ENCODE measurements around the gene SLC26A5. TPM values are rescaled to one million over a fixed set of nuclear protein-coding genes. Genes with fewer than 3 reads are reported as not detected.

SLC26A5 gene
- polyA plus RNA-seq, 2 donors: 0.01 to 0.06 TPM

DNA sequence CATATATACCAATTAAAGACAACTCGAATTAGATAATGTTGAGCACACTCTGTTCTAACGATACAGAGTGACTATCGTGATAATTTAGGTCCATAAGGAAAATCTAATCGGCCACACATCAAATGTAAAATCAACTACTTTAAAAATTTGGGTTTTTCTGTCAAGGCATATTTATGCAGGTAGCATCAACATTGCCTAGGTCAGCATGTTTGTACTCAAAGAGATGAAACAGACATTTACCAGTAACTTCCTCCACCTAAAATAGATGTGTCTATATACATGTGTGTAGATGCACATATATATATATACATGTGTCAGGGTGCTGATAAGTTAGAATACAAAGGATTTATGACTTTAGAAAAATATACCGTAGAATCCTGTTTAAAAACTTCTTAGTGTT, 76.6 kb downstream of the SLC26A5 start:
- Histone ChIP-seq H3K4me3 (ENCODE audit: low read depth in 1 of 2, low read length in 2 of 2) (no peak overlapping the region), H3K27me3 (ENCODE audit: control insufficient read depth in 1 of 2, insufficient read depth in 2 of 2, low read length in 2 of 2) (no peaks in the 10 kb centered on the region), H3K9me3 (ENCODE audit: control insufficient read depth in 2 of 2, insufficient read depth in 1 of 2, low read depth in 1 of 2, low read length in 1 of 2) (no peaks in the 10 kb centered on the region), H3K36me3 (ENCODE audit: control insufficient read depth in 2 of 2, insufficient read depth in 2 of 2, low read length in 1 of 2) (peaks cover 6 to 12% of the 10 kb centered on the region in 2 donors), H3K27ac (ENCODE audit: low read depth in 2 of 2, low read length in 1 of 2) (no peak overlapping the region), H3K4me1 (ENCODE audit: control insufficient read depth in 2 of 2, insufficient read depth in 2 of 2, low read length in 1 of 2) (no peaks in the 10 kb centered on the region)
- 95% methylated on average over 5 of the region's 5 CpGs for WGBS, 2 donors

GRCh38 chr7:103349805-103350204, 96.2 kb downstream of the SLC26A5 start:
- no peaks in the 10 kb centered on the region for H3K27me3 ChIP-seq (ENCODE audit: control insufficient read depth in 1 of 2, insufficient read depth in 2 of 2, low read length in 2 of 2)
- peaks cover 0 to 3% of the 10 kb centered on the region in 2 donors for H3K4me1 ChIP-seq (ENCODE audit: control insufficient read depth in 2 of 2, insufficient read depth in 2 of 2, low read length in 1 of 2)
- no peak overlapping the region for H3K27ac ChIP-seq (ENCODE audit: low read depth in 2 of 2, low read length in 1 of 2)
- H3K36me3 ChIP-seq (ENCODE audit: control insufficient read depth in 2 of 2, insufficient read depth in 2 of 2, low read length in 1 of 2): peaks cover 0 to 5% of the 10 kb centered on the region in 2 donors
- H3K4me3 ChIP-seq (ENCODE audit: low read depth in 1 of 2, low read length in 2 of 2): no peak overlapping the region
- WGBS, 2 donors: 49 to 57% methylated on average over 1 of the region's 1 CpG
- H3K9me3 ChIP-seq (ENCODE audit: control insufficient read depth in 2 of 2, insufficient read depth in 1 of 2, low read depth in 1 of 2, low read length in 1 of 2): no peaks in the 10 kb centered on the region

GRCh38 chr7:103348959-103349358, 97.0 kb downstream of the SLC26A5 start:
- Histone ChIP-seq H3K27ac (ENCODE audit: low read depth in 2 of 2, low read length in 1 of 2) (no peak overlapping the region), H3K4me3 (ENCODE audit: low read depth in 1 of 2, low read length in 2 of 2) (peak overlapping the region in 1 of 2 donors; percentile 95), H3K27me3 (ENCODE audit: control insufficient read depth in 1 of 2, insufficient read depth in 2 of 2, low read length in 2 of 2) (no peaks in the 10 kb centered on the region), H3K9me3 (ENCODE audit: control insufficient read depth in 2 of 2, insufficient read depth in 1 of 2, low read depth in 1 of 2, low read length in 1 of 2) (no peaks in the 10 kb centered on the region), H3K36me3 (ENCODE audit: control insufficient read depth in 2 of 2, insufficient read depth in 2 of 2, low read length in 1 of 2) (peaks cover 0 to 2% of the 10 kb centered on the region in 2 donors), H3K4me1 (ENCODE audit: control insufficient read depth in 2 of 2, insufficient read depth in 2 of 2, low read length in 1 of 2) (peaks cover 0 to 3% of the 10 kb centered on the region in 2 donors)
- WGBS, 2 donors: 24 to 29% methylated on average over 2 of the region's 2 CpGs

- H3K4me3 ChIP-seq (ENCODE audit: low read depth in 1 of 2, low read length in 2 of 2): peak overlapping the region; percentile 16 to 95
- H3K27ac ChIP-seq (ENCODE audit: low read depth in 2 of 2, low read length in 1 of 2): peak overlapping the region in 1 of 2 donors; percentile 3
- peaks cover 0 to 3% of the 10 kb centered on the region in 2 donors for H3K4me1 ChIP-seq (ENCODE audit: control insufficient read depth in 2 of 2, insufficient read depth in 2 of 2, low read length in 1 of 2)
- H3K36me3 ChIP-seq (ENCODE audit: control insufficient read depth in 2 of 2, insufficient read depth in 2 of 2, low read length in 1 of 2): peaks cover 0 to 2% of the 10 kb centered on the region in 2 donors
- 10 to 21% methylated on average over 13 of the region's 13 CpGs for WGBS, 2 donors
- no peaks in the 10 kb centered on the region for H3K27me3 ChIP-seq (ENCODE audit: control insufficient read depth in 1 of 2, insufficient read depth in 2 of 2, low read length in 2 of 2)
- H3K9me3 ChIP-seq (ENCODE audit: control insufficient read depth in 2 of 2, insufficient read depth in 1 of 2, low read depth in 1 of 2, low read length in 1 of 2): no peaks in the 10 kb centered on the region
Observed at GRCh38 chr7:103348452-103348851, 97.6 kb downstream of the SLC26A5 start.

DNA sequence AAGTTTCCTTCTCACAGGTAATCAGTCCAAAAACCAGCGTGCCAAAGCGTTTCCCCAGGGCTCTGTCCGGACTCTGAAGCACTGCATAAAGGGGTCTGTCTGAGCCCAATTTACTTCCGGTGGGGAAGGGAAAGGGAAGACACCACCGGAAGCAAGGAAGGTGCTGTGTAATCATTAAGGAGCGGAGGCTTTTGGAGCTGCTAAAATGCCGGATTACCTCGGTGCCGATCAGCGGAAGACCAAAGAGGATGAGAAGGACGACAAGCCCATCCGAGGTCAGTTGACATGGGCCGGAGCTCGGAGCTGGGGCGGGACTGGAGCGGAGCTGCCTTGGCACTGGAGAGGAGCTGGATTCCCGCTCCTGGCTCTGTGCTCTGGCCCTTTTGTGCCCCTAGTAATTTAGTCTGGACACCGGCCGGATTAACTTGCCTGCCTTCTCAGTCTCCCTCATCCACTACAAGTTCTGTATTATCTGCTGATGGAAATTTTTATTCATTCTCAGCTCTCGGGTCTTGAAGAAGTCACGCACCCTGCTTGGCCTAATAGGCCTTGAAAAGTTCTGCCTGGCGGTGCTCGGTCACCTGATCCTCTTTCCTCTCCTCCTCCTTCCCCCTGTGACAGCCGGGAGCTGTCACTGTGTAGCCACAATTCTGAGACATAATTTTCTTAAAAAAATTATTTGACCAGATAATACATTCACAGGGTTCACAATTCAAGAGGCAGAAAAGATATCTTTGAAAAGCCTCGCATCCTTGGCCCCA, 98.3 kb downstream of the SLC26A5 start, which contains the start of gene PSMC2:
PSMC2 (plus strand) TSS at position 137 of the 761 bp plus-strand sequence; CDS start at position 206, 69 bp downstream.
- Histone ChIP-seq H3K27me3 (ENCODE audit: control insufficient read depth in 1 of 2, insufficient read depth in 2 of 2, low read length in 2 of 2) (no peaks in the 10 kb centered on the region), H3K4me3 (ENCODE audit: low read depth in 1 of 2, low read length in 2 of 2) (peak within 1 kb of the TSS; percentile 79 to 95), H3K36me3 (ENCODE audit: control insufficient read depth in 2 of 2, insufficient read depth in 2 of 2, low read length in 1 of 2) (peaks cover 0 to 2% of the 10 kb centered on the region in 2 donors), H3K27ac (ENCODE audit: low read depth in 2 of 2, low read length in 1 of 2) (peak within 1 kb of the TSS; percentile 84 to 94), H3K4me1 (ENCODE audit: control insufficient read depth in 2 of 2, insufficient read depth in 2 of 2, low read length in 1 of 2) (peaks cover 0 to 3% of the 10 kb centered on the region in 2 donors), H3K9me3 (ENCODE audit: control insufficient read depth in 2 of 2, insufficient read depth in 1 of 2, low read depth in 1 of 2, low read length in 1 of 2) (no peaks in the 10 kb centered on the region)
- 0 to 1% methylated on average over 25 of the region's 25 CpGs for whole genome bisulfite sequencing, 2 donors

GRCh38 chr7:103346396-103346795, 99.6 kb downstream of the SLC26A5 start:
- Histone ChIP-seq H3K4me3 (ENCODE audit: low read depth in 1 of 2, low read length in 2 of 2) (no peak overlapping the region), H3K27ac (ENCODE audit: low read depth in 2 of 2, low read length in 1 of 2) (no peak overlapping the region), H3K4me1 (ENCODE audit: control insufficient read depth in 2 of 2, insufficient read depth in 2 of 2, low read length in 1 of 2) (peaks cover 0 to 3% of the 10 kb centered on the region in 2 donors), H3K36me3 (ENCODE audit: control insufficient read depth in 2 of 2, insufficient read depth in 2 of 2, low read length in 1 of 2) (no peaks in the 10 kb centered on the region), H3K9me3 (ENCODE audit: control insufficient read depth in 2 of 2, insufficient read depth in 1 of 2, low read depth in 1 of 2, low read length in 1 of 2) (no peaks in the 10 kb centered on the region), H3K27me3 (ENCODE audit: control insufficient read depth in 1 of 2, insufficient read depth in 2 of 2, low read length in 2 of 2) (no peaks in the 10 kb centered on the region)
- WGBS, 2 donors: 95% methylated on average over 5 of the region's 5 CpGs

DNA sequence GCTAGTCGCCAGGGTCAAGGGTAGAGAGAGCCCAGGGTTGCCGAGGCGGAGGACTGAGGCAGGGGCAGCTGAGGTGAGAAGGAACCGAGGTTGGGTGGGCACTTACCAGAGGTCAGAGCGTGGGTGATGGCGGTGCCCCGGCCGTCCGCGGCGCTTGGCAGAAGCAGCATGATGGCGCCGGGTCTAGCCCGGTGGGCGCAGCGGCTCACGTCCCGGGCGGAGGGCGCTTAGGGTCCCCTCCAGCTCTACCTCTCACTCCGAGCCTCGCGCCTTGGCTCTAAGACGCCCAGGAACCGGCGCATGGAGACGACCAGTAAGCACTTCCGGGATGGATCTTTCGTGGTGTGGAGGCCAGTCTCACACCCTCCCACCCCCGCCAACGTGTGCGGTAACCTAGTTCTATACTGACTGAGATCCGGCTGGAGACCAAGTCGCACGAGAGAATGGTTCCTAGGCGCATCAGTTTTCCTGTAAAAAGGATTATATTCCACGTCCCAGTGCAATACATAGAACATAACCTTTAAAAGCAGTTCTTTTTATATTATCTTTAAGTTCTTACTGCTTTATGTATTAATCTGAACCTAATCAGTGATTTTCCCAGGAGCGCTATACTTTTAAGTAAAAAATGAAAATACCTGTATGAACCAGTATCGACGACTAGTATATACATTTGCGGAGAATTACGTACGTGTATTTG, 101.4 kb downstream of the SLC26A5 start, which contains the start of gene DNAJC2:
DNAJC2 (minus strand) TSS at position 315 of the 697 bp plus-strand sequence; CDS start at position 170, 145 bp downstream.
- 7 to 8% methylated on average over 40 to 43 of the region's 43 CpGs for WGBS, 2 donors
- Histone ChIP-seq H3K36me3 (ENCODE audit: control insufficient read depth in 2 of 2, insufficient read depth in 2 of 2, low read length in 1 of 2) (peaks cover 4 to 6% of the 10 kb centered on the region in 2 donors), H3K27me3 (ENCODE audit: control insufficient read depth in 1 of 2, insufficient read depth in 2 of 2, low read length in 2 of 2) (no peaks in the 10 kb centered on the region), H3K4me3 (ENCODE audit: low read depth in 1 of 2, low read length in 2 of 2) (peak within 1 kb of the TSS; percentile 89 to 92), H3K4me1 (ENCODE audit: control insufficient read depth in 2 of 2, insufficient read depth in 2 of 2, low read length in 1 of 2) (peaks cover 0 to 3% of the 10 kb centered on the region in 2 donors), H3K9me3 (ENCODE audit: control insufficient read depth in 2 of 2, insufficient read depth in 1 of 2, low read depth in 1 of 2, low read length in 1 of 2) (no peaks in the 10 kb centered on the region), H3K27ac (ENCODE audit: low read depth in 2 of 2, low read length in 1 of 2) (peak within 1 kb of the TSS; percentile 68 to 87)

GRCh38 chr7:103343758-103344452, 102.1 kb downstream of the SLC26A5 start:
- 1% methylated on average over 26 of the region's 26 CpGs for WGBS, 2 donors
- Histone ChIP-seq H3K4me1 (ENCODE audit: control insufficient read depth in 2 of 2, insufficient read depth in 2 of 2, low read length in 1 of 2) (no peaks in the 10 kb centered on the region), H3K36me3 (ENCODE audit: control insufficient read depth in 2 of 2, insufficient read depth in 2 of 2, low read length in 1 of 2) (peaks cover 4 to 6% of the 10 kb centered on the region in 2 donors), H3K27ac (ENCODE audit: low read depth in 2 of 2, low read length in 1 of 2) (peak overlapping the region; percentile 68 to 87), H3K4me3 (ENCODE audit: low read depth in 1 of 2, low read length in 2 of 2) (peak overlapping the region; percentile 89 to 92), H3K9me3 (ENCODE audit: control insufficient read depth in 2 of 2, insufficient read depth in 1 of 2, low read depth in 1 of 2, low read length in 1 of 2) (no peaks in the 10 kb centered on the region), H3K27me3 (ENCODE audit: control insufficient read depth in 1 of 2, insufficient read depth in 2 of 2, low read length in 2 of 2) (no peaks in the 10 kb centered on the region)

GRCh38 chr7:103343332-103343731, 102.7 kb downstream of the SLC26A5 start:
- no peaks in the 10 kb centered on the region for H3K27me3 ChIP-seq (ENCODE audit: control insufficient read depth in 1 of 2, insufficient read depth in 2 of 2, low read length in 2 of 2)
- H3K9me3 ChIP-seq (ENCODE audit: control insufficient read depth in 2 of 2, insufficient read depth in 1 of 2, low read depth in 1 of 2, low read length in 1 of 2): no peaks in the 10 kb centered on the region
- peak overlapping the region; percentile 89 to 92 for H3K4me3 ChIP-seq (ENCODE audit: low read depth in 1 of 2, low read length in 2 of 2)
- H3K4me1 ChIP-seq (ENCODE audit: control insufficient read depth in 2 of 2, insufficient read depth in 2 of 2, low read length in 1 of 2): no peaks in the 10 kb centered on the region
- H3K27ac ChIP-seq (ENCODE audit: low read depth in 2 of 2, low read length in 1 of 2): no peak overlapping the region
- peaks cover 4 to 6% of the 10 kb centered on the region in 2 donors for H3K36me3 ChIP-seq (ENCODE audit: control insufficient read depth in 2 of 2, insufficient read depth in 2 of 2, low read length in 1 of 2)

Measured in esophagus (tissue), 2 donors.